Nephron progenitor cell (in vitro differentiated cells): ENCODE data around the gene PEX13.
"Not testable (repeated sequence)": the region's sequence is repeated elsewhere in the genome, so short reads cannot be mapped to it uniquely, and the experiment has no call there.

ENCODE experiments used
- DNase-seq: peaks from one replicate; pipeline ENCODE4 v3.0.0; 2021
- H3K27ac Mint-ChIP-seq: 2 replicates; pipeline ENCODE4 v1.8.0; 2021; ENCODE audit warnings: mild to moderate bottlenecking, moderate library complexity, mixed read lengths
- H3K27me3 Mint-ChIP-seq: 2 replicates; pipeline ENCODE4 v1.8.0; 2021; ENCODE audit warnings: mild to moderate bottlenecking, low read depth, mixed read lengths; ENCODE audit not compliant: poor library complexity
- H3K36me3 Mint-ChIP-seq: 2 replicates; pipeline ENCODE4 v1.8.0; 2021; ENCODE audit warnings: low read depth, mixed read lengths
- H3K4me1 Mint-ChIP-seq: 2 replicates; pipeline ENCODE4 v1.8.0; 2021; ENCODE audit warnings: mixed read lengths
- H3K4me3 Mint-ChIP-seq: 2 replicates; pipeline ENCODE4 v1.8.0; 2021; ENCODE audit warnings: mild to moderate bottlenecking, moderate library complexity, mixed read lengths
- H3K9me3 Mint-ChIP-seq: 2 replicates; pipeline ENCODE4 v1.8.0; 2021; ENCODE audit warnings: mild to moderate bottlenecking, moderate library complexity, mixed read lengths
- TF ChIP-seq, protein P1 (sequence below): fragments of 200-600 bp; sonication (generic); IDR thresholded peaks from 2 replicates; pipeline ENCODE4 v1.5.0; 2021; ENCODE audit warnings: antibody characterized with exemption

Gene PEX13

DNA sequence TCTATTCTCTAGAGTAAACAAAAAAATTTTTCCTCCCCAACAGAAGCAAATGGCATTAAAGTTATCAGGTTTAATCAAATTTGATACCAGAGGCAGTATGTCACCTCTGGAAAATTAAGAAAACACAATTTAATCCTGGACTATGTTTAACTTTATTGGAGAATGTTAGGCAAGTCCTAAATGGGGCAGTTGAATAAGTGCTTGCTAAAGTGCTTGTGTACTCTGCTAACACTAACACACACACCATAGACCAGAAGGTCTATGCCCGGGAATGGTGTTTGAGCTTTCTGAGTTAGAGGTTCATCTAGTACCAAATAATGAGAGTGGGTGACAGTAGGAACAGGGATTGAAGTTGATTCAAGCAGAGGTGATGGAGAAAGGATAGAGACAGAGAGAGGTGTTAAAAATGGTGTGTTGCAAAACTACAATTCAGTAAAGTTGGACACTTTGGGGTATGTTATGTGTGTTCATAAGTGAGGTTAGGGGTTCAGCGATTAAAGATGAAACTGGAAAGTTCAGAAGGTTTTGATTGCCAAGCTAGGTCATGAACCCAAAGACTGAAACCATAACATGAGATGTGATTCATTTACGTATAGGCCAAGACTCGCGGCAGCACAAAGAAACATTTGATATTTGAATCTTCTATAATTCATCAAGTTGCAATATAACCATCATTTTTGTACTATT lies 40.5 kb upstream of the PEX13 start:
- Mint-ChIP-seq H3K4me3 (no peak overlapping the region), H3K27ac (no peak overlapping the region), H3K9me3 (no peaks in the 10 kb centered on the region), H3K36me3 (no peaks in the 10 kb centered on the region), H3K4me1 (no peaks in the 10 kb centered on the region), H3K27me3 (no peaks in the 10 kb centered on the region)
- TF ChIP-seq, protein P1, sequence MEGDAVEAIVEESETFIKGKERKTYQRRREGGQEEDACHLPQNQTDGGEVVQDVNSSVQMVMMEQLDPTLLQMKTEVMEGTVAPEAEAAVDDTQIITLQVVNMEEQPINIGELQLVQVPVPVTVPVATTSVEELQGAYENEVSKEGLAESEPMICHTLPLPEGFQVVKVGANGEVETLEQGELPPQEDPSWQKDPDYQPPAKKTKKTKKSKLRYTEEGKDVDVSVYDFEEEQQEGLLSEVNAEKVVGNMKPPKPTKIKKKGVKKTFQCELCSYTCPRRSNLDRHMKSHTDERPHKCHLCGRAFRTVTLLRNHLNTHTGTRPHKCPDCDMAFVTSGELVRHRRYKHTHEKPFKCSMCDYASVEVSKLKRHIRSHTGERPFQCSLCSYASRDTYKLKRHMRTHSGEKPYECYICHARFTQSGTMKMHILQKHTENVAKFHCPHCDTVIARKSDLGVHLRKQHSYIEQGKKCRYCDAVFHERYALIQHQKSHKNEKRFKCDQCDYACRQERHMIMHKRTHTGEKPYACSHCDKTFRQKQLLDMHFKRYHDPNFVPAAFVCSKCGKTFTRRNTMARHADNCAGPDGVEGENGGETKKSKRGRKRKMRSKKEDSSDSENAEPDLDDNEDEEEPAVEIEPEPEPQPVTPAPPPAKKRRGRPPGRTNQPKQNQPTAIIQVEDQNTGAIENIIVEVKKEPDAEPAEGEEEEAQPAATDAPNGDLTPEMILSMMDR: no peak
- no peak for DNase-seq

DNA sequence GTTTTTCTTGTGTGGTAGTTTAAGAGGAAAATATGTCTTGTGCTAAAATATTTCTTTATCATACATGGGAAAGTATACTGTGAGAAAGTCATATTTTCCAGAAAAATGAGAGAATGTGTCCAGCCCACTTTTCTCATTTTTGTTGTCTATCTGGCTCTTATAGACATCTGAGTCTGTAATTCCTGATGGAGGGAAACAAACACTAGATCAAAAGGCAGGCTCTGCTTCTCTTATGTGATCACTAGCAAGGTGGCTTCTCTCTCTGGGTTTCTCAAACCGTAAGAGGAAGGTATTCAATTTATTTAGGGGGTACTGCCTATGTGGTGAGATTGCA lies 40.0 kb upstream of the PEX13 start:
- no peak overlapping the region for H3K27ac Mint-ChIP-seq
- TF ChIP-seq, protein P1: no peak
- H3K9me3 Mint-ChIP-seq: no peaks in the 10 kb centered on the region
- no peaks in the 10 kb centered on the region for H3K4me1 Mint-ChIP-seq
- H3K36me3 Mint-ChIP-seq: no peaks in the 10 kb centered on the region
- no peaks in the 10 kb centered on the region for H3K27me3 Mint-ChIP-seq
- DNase-seq: no peak
- H3K4me3 Mint-ChIP-seq: no peak overlapping the region

DNA sequence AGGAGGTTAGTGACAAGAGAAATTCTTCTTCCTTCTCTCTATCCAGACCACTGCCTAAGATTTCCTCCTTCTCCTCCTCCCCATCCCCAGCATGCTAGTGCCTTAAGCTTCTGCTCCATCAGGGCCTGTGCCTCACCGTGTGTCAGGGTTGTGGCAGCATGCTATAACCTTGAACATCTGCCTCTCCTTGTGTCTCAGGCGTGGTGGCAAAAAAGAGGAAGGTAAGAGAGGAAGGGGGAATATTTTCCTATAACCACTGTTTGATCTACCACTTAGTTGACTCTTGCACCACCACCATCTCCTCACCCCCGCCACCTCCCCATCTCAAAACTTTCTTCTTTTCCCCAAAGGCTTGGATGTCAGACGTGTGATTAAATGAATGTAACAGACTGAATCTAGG lies 38.3 kb upstream of the PEX13 start:
- H3K4me1 Mint-ChIP-seq: no peaks in the 10 kb centered on the region
- no peaks in the 10 kb centered on the region for H3K9me3 Mint-ChIP-seq
- DNase-seq: no peak
- TF ChIP-seq, protein P1: no peak
- no peaks in the 10 kb centered on the region for H3K36me3 Mint-ChIP-seq
- no peak overlapping the region for H3K4me3 Mint-ChIP-seq
- no peak overlapping the region for H3K27ac Mint-ChIP-seq
- no peaks in the 10 kb centered on the region for H3K27me3 Mint-ChIP-seq

DNA sequence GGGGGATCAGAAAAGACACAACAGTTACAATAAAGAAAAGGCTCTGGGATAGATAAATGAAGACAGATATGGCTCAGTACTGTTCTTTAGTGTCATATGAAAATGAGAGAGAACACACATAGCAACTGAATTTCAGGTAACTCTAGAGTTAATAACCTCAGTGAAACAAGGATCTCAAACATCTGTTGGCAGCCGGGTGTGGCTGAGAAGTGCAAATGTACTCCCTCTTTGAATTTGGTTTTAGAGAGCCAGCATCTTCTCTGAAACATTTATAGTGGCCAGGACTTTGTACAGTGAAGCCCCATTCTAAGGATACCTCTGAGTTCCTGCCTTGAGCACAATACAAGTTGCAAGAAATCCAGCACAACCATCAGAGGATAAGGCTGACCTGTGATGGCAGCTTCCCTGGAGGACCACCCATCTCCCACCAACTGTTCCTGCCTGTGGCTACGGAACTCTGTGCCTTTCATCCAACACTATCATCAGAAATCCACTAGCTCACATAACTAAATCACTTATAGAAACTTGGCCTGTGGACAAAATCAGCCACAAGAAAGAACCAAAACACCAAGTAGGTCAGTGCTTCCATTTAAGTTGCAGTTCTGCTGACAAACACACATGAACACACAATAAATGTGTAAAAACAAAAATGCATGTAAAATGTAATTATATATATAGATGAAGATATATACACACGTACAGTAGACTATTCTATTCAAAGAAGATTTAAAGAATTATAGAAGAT lies 37.3 kb upstream of the PEX13 start:
- Mint-ChIP-seq H3K27me3 (no peaks in the 10 kb centered on the region), H3K9me3 (no peaks in the 10 kb centered on the region), H3K4me1 (no peaks in the 10 kb centered on the region), H3K4me3 (no peak overlapping the region), H3K27ac (no peak overlapping the region), H3K36me3 (no peaks in the 10 kb centered on the region)
- TF ChIP-seq, protein P1: no peak
- DNase-seq: no peak

DNA sequence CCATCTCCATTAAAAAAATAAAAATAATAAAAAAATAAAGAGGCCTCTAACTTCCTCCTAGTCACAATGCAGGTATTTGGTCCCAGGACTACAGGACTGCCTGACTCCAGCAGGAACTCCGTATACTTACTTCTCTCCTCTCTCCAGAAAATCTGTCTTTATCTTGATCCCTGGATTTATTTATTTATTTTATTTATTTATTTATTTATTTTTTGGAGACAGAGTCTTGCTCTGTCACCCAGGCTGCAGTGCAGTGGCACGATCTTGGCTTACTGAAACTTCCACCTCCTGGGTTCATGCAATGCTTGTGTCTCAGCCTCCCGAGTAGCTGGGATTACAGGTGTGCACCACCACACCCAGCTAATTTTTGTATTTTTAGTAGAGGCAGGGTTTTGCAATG lies 35.5 kb upstream of the PEX13 start:
- not testable (repeated sequence) for H3K4me3 Mint-ChIP-seq, H3K4me1 Mint-ChIP-seq, H3K27me3 Mint-ChIP-seq, DNase-seq, H3K27ac Mint-ChIP-seq, H3K9me3 Mint-ChIP-seq, H3K36me3 Mint-ChIP-seq

DNA sequence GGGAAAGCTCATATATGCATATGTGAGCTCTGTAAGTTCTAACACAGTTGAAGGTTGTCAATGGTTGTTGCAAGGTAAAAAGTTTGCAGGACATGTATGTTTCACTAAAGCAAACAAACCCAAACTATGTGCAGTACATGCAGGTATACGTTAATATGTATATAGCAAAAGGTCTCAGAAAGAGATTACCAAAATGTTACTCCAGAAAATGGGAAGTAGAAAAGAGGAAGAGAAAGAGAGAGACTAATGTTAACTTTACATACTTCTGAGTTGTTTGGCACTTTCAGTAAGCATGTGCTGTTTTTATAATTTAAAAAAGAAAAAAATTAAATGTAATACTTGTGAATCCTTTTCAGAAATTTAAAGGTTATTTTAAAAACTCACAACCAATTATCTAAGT lies 32.8 kb upstream of the PEX13 start:
- Mint-ChIP-seq H3K9me3 (no peaks in the 10 kb centered on the region), H3K4me1 (no peaks in the 10 kb centered on the region), H3K36me3 (no peaks in the 10 kb centered on the region), H3K4me3 (no peak overlapping the region), H3K27me3 (no peaks in the 10 kb centered on the region), H3K27ac (no peak overlapping the region)
- no peak for DNase-seq
- TF ChIP-seq, protein P1: no peak
